HFFc6 (cell line): Measurements from ENCODE around the gene GRID1. TPM values are rescaled to one million over a fixed set of nuclear protein-coding genes. Genes with fewer than 3 reads are reported as not detected.

Experiments used
- DNase-seq: peaks from one replicate; pipeline ENCODE4 v3.0.0-alpha.2; 2018
- H3K27ac Mint-ChIP-seq: 2 replicates; pipeline ENCODE4 v1.8.0; 2020; ENCODE audit warnings: mild to moderate bottlenecking, mixed read lengths
- H3K27me3 Mint-ChIP-seq: 2 replicates; pipeline ENCODE4 v1.8.0; 2021; ENCODE audit warnings: mild to moderate bottlenecking, moderate library complexity, mixed read lengths; ENCODE audit not compliant: insufficient read depth
- H3K36me3 Mint-ChIP-seq: 2 replicates; pipeline ENCODE4 v1.8.0; 2021; ENCODE audit warnings: low read depth, mixed read lengths
- H3K4me1 Mint-ChIP-seq: 2 replicates; pipeline ENCODE4 v1.8.0; 2020; ENCODE audit warnings: low read depth, mixed read lengths
- H3K4me3 Mint-ChIP-seq: 2 replicates; pipeline ENCODE4 v1.8.0; 2020; ENCODE audit warnings: mild to moderate bottlenecking, moderate library complexity, mixed read lengths
- H3K9me3 Mint-ChIP-seq: 2 replicates; pipeline ENCODE4 v1.8.0; 2020; ENCODE audit warnings: mild to moderate bottlenecking, mixed read lengths
- total RNA-seq, 6 experiments: library from RNA; stranded (reverse); fragmentation: NEBNext Ultra II Directional; extraction: Animal tissue kit (Norgen Biotek cat#: 25700); gene quantifications; 2 replicates in 1 of 6; 3 replicates in 5 of 6; pipeline ENCODE4 v1.2.3, GENCODE V29; 2021
- TF ChIP-seq, protein P1 (sequence below): fragments of 200-600 bp; sonication (generic); IDR thresholded peaks from 2 replicates; pipeline ENCODE4 v1.5.0; 2021; ENCODE audit warnings: antibody characterized with exemption, mild to moderate bottlenecking

GRID1 gene
- total RNA-seq, 6 experiments from 2014 or later = not detected

DNA sequence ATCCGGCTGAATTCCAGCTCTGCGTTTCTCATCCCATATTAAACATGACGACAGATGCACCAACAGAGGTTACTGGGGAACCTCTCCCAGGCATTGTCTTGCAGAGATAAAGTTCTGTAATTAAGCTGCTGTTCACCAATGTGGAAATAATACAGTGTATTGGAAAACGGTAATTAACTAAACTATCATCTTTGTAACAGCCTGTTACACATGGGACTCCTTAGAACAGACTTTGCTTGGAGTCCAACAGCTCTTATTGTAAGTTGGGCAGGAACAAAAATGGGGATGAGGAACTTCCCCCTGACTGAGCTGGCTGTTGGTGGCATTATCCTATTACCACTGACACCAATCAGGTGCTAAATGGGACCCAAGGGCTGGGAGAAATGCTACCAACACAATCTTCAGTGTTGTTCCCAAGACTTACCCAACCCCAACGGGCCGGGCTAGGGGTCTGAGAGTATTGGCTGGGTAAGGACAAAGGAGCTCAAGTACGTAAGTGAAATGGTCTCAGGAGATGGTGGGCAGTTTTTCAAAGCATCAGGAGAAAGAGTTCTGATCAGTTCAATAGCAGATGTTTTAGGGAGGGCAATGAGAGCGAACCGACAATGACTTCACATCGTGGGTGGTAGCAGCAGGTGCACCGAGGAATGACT, 759.4 kb downstream of the GRID1 start:
- TF ChIP-seq, protein P1, sequence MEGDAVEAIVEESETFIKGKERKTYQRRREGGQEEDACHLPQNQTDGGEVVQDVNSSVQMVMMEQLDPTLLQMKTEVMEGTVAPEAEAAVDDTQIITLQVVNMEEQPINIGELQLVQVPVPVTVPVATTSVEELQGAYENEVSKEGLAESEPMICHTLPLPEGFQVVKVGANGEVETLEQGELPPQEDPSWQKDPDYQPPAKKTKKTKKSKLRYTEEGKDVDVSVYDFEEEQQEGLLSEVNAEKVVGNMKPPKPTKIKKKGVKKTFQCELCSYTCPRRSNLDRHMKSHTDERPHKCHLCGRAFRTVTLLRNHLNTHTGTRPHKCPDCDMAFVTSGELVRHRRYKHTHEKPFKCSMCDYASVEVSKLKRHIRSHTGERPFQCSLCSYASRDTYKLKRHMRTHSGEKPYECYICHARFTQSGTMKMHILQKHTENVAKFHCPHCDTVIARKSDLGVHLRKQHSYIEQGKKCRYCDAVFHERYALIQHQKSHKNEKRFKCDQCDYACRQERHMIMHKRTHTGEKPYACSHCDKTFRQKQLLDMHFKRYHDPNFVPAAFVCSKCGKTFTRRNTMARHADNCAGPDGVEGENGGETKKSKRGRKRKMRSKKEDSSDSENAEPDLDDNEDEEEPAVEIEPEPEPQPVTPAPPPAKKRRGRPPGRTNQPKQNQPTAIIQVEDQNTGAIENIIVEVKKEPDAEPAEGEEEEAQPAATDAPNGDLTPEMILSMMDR = no peak
- Mint-ChIP-seq H3K27me3 (no peaks in the 10 kb centered on the region), H3K27ac (no peak overlapping the region), H3K4me3 (no peak overlapping the region), H3K9me3 (peaks cover 66% of the 10 kb centered on the region), H3K36me3 (peaks cover 4% of the 10 kb centered on the region; the same call in 1 of the 2 replicates), H3K4me1 (no peaks in the 10 kb centered on the region)
- no peak for DNase-seq

DNA sequence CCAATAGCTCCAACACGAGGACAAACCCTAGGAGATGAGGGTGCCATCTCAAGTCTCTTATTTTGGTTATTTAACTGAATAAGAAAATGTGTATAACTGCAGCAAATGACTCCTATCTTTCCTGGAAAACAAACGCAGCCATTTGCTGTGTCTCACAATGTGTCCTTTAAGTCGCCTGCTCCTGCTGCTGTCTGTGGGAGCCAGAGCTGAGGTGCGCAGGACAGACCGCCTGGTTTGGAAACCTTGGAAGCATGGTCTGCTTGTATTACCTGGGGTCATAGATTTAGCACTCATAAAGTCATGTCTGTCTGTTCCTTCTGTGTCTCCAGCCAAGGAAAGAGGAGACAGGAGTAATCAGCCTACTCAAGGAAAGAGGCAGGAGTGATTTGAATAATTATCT, 760.2 kb downstream of the GRID1 start:
- peaks cover 67% of the 10 kb centered on the region for H3K9me3 Mint-ChIP-seq
- DNase-seq = no peak
- peaks cover 4% of the 10 kb centered on the region; the same call in 1 of the 2 replicates for H3K36me3 Mint-ChIP-seq
- H3K4me3 Mint-ChIP-seq = no peak overlapping the region
- H3K27me3 Mint-ChIP-seq = no peaks in the 10 kb centered on the region
- no peaks in the 10 kb centered on the region for H3K4me1 Mint-ChIP-seq
- TF ChIP-seq, protein P1 = no peak
- H3K27ac Mint-ChIP-seq = no peak overlapping the region

DNA sequence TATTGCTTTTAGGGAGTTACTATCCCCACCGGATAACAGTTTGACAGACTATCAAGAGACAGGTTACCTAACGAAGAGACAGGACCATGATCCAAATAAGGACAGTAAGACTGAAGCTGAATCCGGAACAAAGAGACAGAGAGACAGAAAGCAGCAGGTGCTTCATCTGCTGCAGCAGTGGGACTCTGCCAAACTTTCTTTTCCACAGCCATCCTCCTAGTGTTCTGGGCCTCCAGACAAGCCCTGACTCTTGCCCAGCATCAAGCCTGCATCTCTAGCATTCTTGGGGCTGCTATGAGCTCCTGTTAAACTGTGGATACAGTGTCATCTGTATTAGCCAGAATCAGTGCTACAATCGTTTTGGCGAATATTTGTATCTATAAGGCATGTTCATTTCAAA, 761.7 kb downstream of the GRID1 start:
- DNase-seq = no peak
- TF ChIP-seq, protein P1 = no peak
- Mint-ChIP-seq H3K4me1 (no peaks in the 10 kb centered on the region), H3K27ac (no peak overlapping the region), H3K9me3 (peaks cover 68% of the 10 kb centered on the region), H3K36me3 (no peaks in the 10 kb centered on the region; the same call in 1 of the 2 replicates), H3K4me3 (no peak overlapping the region), H3K27me3 (no peaks in the 10 kb centered on the region)

DNA sequence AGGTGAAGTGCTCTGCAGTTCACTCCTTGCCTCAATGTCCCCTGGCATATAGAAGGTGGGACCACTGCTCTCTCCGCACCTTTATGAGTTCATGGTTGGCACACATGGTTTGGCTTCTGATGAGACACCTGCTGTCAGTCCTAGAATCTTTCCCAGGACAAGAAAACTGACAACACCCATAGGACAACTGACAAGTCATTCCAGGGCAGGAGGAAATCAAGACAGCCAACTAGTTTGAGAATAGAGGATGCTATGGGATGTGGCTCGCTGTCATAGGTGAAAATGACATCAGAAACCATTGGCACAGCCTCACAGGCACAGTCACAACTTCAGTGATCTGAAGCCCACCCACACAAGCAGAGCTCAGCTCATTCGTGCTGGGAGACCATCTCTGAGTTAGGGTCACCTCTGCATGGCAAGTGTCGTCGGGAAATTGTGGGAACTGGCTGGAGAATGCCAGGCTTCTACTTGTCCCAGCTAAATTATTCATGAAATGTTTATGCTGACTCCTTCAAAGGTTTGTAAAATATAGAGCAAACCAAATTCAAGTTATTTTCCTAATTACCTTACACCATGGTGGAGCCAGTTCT, 762.4 kb downstream of the GRID1 start:
- Mint-ChIP-seq H3K4me1 (no peaks in the 10 kb centered on the region), H3K4me3 (no peak overlapping the region), H3K27me3 (no peaks in the 10 kb centered on the region), H3K36me3 (no peaks in the 10 kb centered on the region; the same call in 1 of the 2 replicates), H3K9me3 (peaks cover 65% of the 10 kb centered on the region), H3K27ac (no peak overlapping the region)
- TF ChIP-seq, protein P1 = no peak
- DNase-seq = no peak

DNA sequence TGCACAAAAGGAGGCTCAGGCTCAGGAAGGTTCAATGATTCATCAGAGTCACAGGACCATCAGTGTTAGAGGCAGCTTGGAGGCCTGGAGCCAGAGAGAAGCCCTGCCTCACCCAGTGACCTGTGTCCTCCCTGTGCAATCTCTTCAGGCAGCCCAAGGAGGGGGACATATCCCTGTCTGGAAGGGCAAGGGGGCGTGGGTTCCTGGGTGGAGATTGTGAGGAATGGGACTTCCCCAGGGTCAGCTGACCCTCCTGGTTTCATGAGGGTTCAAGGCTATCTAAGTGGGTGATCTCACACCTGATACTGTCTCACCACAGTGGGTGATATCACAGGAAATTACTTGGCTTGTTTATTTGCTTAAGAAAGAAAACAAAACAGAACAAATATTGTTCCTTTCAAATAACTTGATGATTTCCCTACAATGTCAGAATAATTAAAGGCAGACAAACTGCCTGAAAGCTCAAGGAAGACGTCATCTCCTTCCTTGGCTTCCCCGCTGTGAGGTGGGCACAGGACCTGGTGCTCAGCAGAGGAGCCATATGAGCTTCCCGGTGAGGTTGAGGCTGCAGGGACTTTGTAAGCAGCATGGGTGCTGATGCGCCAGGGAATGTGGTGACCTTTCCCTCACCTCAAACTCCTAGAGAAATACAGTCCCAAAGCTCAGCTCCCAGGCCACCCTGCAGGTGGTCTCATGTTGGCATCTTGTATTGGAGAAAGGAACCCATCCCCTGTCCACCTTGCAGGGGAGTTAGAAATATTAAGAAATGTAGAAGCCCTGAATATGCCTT, 763.2 kb downstream of the GRID1 start:
- H3K36me3 Mint-ChIP-seq = no peaks in the 10 kb centered on the region; the same call in 1 of the 2 replicates
- H3K27ac Mint-ChIP-seq = no peak overlapping the region
- H3K27me3 Mint-ChIP-seq = no peaks in the 10 kb centered on the region
- no peak for DNase-seq
- H3K4me3 Mint-ChIP-seq = no peak overlapping the region
- TF ChIP-seq, protein P1 = no peak
- H3K9me3 Mint-ChIP-seq = peaks cover 68% of the 10 kb centered on the region
- no peaks in the 10 kb centered on the region for H3K4me1 Mint-ChIP-seq
